Measurements from ENCODE around the gene ACSS3. TPM values are rescaled to one million over a fixed set of nuclear protein-coding genes. Genes with fewer than 3 reads are reported as not detected.
"Not testable (repeated sequence)": the region's sequence is repeated elsewhere in the genome, so short reads cannot be mapped to it uniquely, and the experiment has no call there.

Gene ACSS3
- total and polyA plus RNA-seq, 2 donors (not counting 3 experiments of a cell fraction or from before 2014, with no cell fraction given): 0.12 to 0.86 TPM

DNA sequence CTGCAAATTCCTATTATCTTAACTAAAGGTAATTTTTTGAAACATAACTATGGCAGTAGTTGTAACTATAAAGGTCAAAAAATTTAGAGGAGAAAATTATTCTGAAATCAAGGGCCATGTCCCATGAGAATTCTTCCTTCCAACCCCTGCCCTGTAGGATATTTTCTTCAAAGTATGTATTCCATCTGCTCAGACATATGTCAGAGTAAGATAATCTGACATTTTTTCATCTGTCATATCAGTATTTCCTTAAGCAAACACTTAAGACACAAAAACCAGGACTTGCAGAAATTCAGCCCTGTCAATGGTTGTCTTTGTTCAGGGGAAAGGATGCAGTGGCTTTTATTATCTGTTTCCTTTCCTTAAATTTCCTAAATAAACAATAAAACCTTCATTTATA is 36.3 kb downstream of the ACSS3 start:
- DNase-seq (ENCODE audit: low read depth, low spot score) (no peak), FAIRE-seq (no peak)
- ChIA-PET CTCF (no interaction called here), POLR2A (no interaction called here)
- H3K4me2 ChIP-seq (ENCODE audit: insufficient read depth, low read length): no peak overlapping the region
- no TSS peak for BruUV-seq (replicated peaks)
- no peaks in the 10 kb centered on the region for H3K27me3 ChIP-seq (ENCODE audit: control insufficient read depth in 2 of 2, insufficient read depth in 2 of 2, low read length in 2 of 2)
- H3K36me3 ChIP-seq (ENCODE audit: control insufficient read depth in 2 of 2, extremely low read depth in 1 of 2, insufficient read depth in 2 of 2, low read length in 2 of 2): no peaks in the 10 kb centered on the region
- H3K4me1 ChIP-seq (ENCODE audit: control insufficient read depth, extremely low read depth, insufficient read depth, low read length): no peaks in the 10 kb centered on the region
- no peaks in the 10 kb centered on the region for H3K9me1 ChIP-seq (replicated peaks; ENCODE audit: control insufficient read depth, extremely low read depth, insufficient read depth, low read length)
- no peaks in the 10 kb centered on the region for H4K20me1 ChIP-seq (replicated peaks; ENCODE audit: control insufficient read depth, extremely low read depth, insufficient read depth, low read length)
- intact Hi-C loops (cut with micrococcal nuclease) (no loop called here), dilution Hi-C loops (cut with MboI; ENCODE audit: extremely low pct_ligation_motif_present, low sequenced_read_pairs) (no loop called here)
- H3K4me3 ChIP-seq (replicated peaks in 1 of 3; ENCODE audit: insufficient read depth in 1 of 3, low read depth in 1 of 3, low read length in 3 of 3): no peak overlapping the region
- no peak overlapping the region for H2AFZ ChIP-seq (ENCODE audit: low read depth, low read length)
- no peak overlapping the region for H3K27ac ChIP-seq (ENCODE audit: insufficient read depth, low read depth, low read length)
- no peaks in the 10 kb centered on the region for H3K79me2 ChIP-seq (ENCODE audit: control insufficient read depth, insufficient read depth, low read length)
- no peak overlapping the region for H3K9ac ChIP-seq (replicated peaks; ENCODE audit: extremely low read depth, insufficient read depth, low read length)
- no peak for TF ChIP-seq GATA2 (IDR thresholded peaks at IDR 0.05; ENCODE audit: insufficient read depth, insufficient read length, low read depth, low read length)
- TF ChIP-seq POLR2A (IDR thresholded peaks at IDR 0.05; ENCODE audit: low read depth, low read length): no peak
- no peak for TF ChIP-seq CTCF (IDR thresholded peaks at IDR 0.05; ENCODE audit: extremely low read depth in 1 of 2, insufficient read depth in 1 of 2, low read depth in 1 of 2, low read length in 2 of 2)
- TF ChIP-seq FOS (IDR thresholded peaks at IDR 0.05; ENCODE audit: borderline replicate concordance, insufficient read depth, low read length): no peak
- TF ChIP-seq JUN (IDR thresholded peaks at IDR 0.05; ENCODE audit: borderline replicate concordance, insufficient read depth, insufficient read length, low read depth): no peak
- TF ChIP-seq EZH2 (IDR thresholded peaks at IDR 0.05; ENCODE audit: borderline replicate concordance, low read depth, low read length, severe bottlenecking): no peak
- TF ChIP-seq MYC (IDR thresholded peaks at IDR 0.05; ENCODE audit: low read depth, low read length): no peak
- TF ChIP-seq MAX (IDR thresholded peaks at IDR 0.05; ENCODE audit: insufficient read depth, insufficient read length): no peak
- no peak for TF ChIP-seq POLR2AphosphoS5 (IDR thresholded peaks at IDR 0.05; ENCODE audit: insufficient read depth, low read depth, low read length)
- no peaks in the 10 kb centered on the region for H3K9me3 ChIP-seq (replicated peaks; ENCODE audit: control insufficient read depth, insufficient read depth, low read length)

- H3K9me1 ChIP-seq (replicated peaks; ENCODE audit: control insufficient read depth, extremely low read depth, insufficient read depth, low read length); intact Hi-C loops (cut with micrococcal nuclease); H3K4me3 ChIP-seq (replicated peaks in 1 of 3; ENCODE audit: insufficient read depth in 1 of 3, low read depth in 1 of 3, low read length in 3 of 3); H2AFZ ChIP-seq (ENCODE audit: low read depth, low read length); POLR2A ChIA-PET; dilution Hi-C loops (cut with MboI; ENCODE audit: extremely low pct_ligation_motif_present, low sequenced_read_pairs); H3K4me1 ChIP-seq (ENCODE audit: control insufficient read depth, extremely low read depth, insufficient read depth, low read length); H4K20me1 ChIP-seq (replicated peaks; ENCODE audit: control insufficient read depth, extremely low read depth, insufficient read depth, low read length); H3K27ac ChIP-seq (ENCODE audit: insufficient read depth, low read depth, low read length); H3K4me2 ChIP-seq (ENCODE audit: insufficient read depth, low read length); BruUV-seq (replicated peaks); H3K27me3 ChIP-seq (ENCODE audit: control insufficient read depth in 2 of 2, insufficient read depth in 2 of 2, low read length in 2 of 2); H3K79me2 ChIP-seq (ENCODE audit: control insufficient read depth, insufficient read depth, low read length); DNase-seq (ENCODE audit: low read depth, low spot score); FAIRE-seq; H3K36me3 ChIP-seq (ENCODE audit: control insufficient read depth in 2 of 2, extremely low read depth in 1 of 2, insufficient read depth in 2 of 2, low read length in 2 of 2); H3K9me3 ChIP-seq (replicated peaks; ENCODE audit: control insufficient read depth, insufficient read depth, low read length); H3K9ac ChIP-seq (replicated peaks; ENCODE audit: extremely low read depth, insufficient read depth, low read length): not testable (repeated sequence)
- CTCF ChIA-PET: interaction anchor here (1.9 kb wide), 1 partner anchor 10 kb away, joined by 7 read pairs; no protein-coding TSS in a partner anchor
Measured at GRCh38 chr12:81119069-81119468, 41.2 kb downstream of the ACSS3 start.

Measured in endothelial cell of umbilical vein (primary cell).